ENCODE measurements around the gene CMTM6. TPM values are rescaled to one million over a fixed set of nuclear protein-coding genes. Genes with fewer than 3 reads are reported as not detected.

The CMTM6 gene
- total and polyA plus RNA-seq, 10 of the 15 experiments (the other 5 are each of a cell fraction or from before 2014, with no cell fraction given) = 27.1 to 97.3 (median 61.4) TPM

DNA sequence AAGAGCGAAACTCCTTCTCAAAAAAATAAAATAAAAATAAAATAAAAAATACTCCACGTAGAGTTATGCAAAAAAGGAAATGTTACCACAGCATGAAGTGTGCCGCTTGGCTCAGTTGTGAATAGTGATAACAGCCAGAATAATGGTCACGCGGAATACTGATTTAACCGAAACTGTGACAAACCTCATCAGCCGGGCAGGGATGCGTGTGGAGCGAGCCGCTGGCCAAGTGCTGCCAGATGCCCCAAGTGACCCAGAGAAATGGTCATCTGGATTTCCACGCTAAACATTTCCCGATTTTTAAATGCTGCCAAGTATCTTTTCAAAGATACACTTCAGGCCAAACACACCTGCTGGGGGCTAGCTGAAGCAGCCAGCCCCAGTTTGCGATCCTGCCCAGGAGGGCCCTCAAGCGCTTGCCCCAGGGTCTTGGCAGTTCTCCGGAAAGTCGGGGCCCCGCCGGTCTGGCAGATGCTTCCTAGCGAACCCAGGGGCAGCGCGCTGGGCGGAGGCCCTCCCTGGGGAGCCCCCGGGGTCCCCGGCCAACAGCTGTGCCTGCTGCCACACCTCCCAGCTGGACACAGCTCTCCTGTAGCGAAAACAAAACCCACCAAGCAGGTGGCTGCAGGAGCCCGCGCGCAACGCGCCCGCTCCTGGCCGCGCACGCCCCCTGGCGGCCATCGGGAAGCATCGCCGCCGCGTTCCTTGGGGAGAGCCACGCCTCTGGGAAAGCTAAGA, 35.1 kb downstream of the CMTM6 start (continued):
- TF ChIP-seq ETV6 (conservative IDR thresholded peaks at IDR 0.05 in 1 of 2, IDR thresholded peaks at IDR 0.05 in 1 of 2; ENCODE audit: borderline replicate concordance in 1 of 2, low read depth in 1 of 2) = peak in 1 of 2 experiments; percentile 49; a peak in 2 of 4 replicates
- TF ChIP-seq, protein P1, sequence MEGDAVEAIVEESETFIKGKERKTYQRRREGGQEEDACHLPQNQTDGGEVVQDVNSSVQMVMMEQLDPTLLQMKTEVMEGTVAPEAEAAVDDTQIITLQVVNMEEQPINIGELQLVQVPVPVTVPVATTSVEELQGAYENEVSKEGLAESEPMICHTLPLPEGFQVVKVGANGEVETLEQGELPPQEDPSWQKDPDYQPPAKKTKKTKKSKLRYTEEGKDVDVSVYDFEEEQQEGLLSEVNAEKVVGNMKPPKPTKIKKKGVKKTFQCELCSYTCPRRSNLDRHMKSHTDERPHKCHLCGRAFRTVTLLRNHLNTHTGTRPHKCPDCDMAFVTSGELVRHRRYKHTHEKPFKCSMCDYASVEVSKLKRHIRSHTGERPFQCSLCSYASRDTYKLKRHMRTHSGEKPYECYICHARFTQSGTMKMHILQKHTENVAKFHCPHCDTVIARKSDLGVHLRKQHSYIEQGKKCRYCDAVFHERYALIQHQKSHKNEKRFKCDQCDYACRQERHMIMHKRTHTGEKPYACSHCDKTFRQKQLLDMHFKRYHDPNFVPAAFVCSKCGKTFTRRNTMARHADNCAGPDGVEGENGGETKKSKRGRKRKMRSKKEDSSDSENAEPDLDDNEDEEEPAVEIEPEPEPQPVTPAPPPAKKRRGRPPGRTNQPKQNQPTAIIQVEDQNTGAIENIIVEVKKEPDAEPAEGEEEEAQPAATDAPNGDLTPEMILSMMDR (IDR thresholded peaks at IDR 0.05 in 2 of 3, conservative IDR thresholded peaks at IDR 0.05 in 1 of 3; ENCODE audit: control insufficient read depth in 2 of 3, extremely low read depth in 1 of 3, insufficient read depth in 1 of 3, low read depth in 3 of 3, low read length in 3 of 3) = peak; percentile 95 to 96 (median 96); a peak in 5 of 6 replicates
- TF ChIP-seq, protein P2, sequence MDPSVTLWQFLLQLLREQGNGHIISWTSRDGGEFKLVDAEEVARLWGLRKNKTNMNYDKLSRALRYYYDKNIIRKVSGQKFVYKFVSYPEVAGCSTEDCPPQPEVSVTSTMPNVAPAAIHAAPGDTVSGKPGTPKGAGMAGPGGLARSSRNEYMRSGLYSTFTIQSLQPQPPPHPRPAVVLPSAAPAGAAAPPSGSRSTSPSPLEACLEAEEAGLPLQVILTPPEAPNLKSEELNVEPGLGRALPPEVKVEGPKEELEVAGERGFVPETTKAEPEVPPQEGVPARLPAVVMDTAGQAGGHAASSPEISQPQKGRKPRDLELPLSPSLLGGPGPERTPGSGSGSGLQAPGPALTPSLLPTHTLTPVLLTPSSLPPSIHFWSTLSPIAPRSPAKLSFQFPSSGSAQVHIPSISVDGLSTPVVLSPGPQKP (IDR thresholded peaks at IDR 0.05; ENCODE audit: low read depth, low read length) = no peak
- peak; percentile 52; the same call in 1 of the 2 replicates for TF ChIP-seq DPF2 (IDR thresholded peaks at IDR 0.05)
- TF ChIP-seq BHLHE40 (IDR thresholded peaks at IDR 0.05; ENCODE audit: borderline replicate concordance in 1 of 2, low read depth in 2 of 2, low read length in 1 of 2) = no peak; a peak in 1 of 4 replicates
- TF ChIP-seq, protein P3, sequence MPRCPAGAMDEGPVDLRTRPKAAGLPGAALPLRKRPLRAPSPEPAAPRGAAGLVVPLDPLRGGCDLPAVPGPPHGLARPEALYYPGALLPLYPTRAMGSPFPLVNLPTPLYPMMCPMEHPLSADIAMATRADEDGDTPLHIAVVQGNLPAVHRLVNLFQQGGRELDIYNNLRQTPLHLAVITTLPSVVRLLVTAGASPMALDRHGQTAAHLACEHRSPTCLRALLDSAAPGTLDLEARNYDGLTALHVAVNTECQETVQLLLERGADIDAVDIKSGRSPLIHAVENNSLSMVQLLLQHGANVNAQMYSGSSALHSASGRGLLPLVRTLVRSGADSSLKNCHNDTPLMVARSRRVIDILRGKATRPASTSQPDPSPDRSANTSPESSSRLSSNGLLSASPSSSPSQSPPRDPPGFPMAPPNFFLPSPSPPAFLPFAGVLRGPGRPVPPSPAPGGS (IDR thresholded peaks at IDR 0.05; ENCODE audit: borderline replicate concordance, insufficient read depth, low read depth, low read length, poor library complexity, severe bottlenecking) = peak; percentile 35
- TF ChIP-seq, protein P4, sequence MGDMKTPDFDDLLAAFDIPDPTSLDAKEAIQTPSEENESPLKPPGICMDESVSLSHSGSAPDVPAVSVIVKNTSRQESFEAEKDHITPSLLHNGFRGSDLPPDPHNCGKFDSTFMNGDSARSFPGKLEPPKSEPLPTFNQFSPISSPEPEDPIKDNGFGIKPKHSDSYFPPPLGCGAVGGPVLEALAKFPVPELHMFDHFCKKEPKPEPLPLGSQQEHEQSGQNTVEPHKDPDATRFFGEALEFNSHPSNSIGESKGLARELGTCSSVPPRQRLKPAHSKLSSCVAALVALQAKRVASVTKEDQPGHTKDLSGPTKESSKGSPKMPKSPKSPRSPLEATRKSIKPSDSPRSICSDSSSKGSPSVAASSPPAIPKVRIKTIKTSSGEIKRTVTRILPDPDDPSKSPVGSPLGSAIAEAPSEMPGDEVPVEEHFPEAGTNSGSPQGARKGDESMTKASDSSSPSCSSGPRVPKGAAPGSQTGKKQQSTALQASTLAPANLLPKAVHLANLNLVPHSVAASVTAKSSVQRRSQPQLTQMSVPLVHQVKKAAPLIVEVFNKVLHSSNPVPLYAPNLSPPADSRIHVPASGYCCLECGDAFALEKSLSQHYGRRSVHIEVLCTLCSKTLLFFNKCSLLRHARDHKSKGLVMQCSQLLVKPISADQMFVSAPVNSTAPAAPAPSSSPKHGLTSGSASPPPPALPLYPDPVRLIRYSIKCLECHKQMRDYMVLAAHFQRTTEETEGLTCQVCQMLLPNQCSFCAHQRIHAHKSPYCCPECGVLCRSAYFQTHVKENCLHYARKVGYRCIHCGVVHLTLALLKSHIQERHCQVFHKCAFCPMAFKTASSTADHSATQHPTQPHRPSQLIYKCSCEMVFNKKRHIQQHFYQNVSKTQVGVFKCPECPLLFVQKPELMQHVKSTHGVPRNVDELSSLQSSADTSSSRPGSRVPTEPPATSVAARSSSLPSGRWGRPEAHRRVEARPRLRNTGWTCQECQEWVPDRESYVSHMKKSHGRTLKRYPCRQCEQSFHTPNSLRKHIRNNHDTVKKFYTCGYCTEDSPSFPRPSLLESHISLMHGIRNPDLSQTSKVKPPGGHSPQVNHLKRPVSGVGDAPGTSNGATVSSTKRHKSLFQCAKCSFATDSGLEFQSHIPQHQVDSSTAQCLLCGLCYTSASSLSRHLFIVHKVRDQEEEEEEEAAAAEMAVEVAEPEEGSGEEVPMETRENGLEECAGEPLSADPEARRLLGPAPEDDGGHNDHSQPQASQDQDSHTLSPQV (IDR thresholded peaks at IDR 0.05) = no peak
- TF ChIP-seq YY1 (IDR thresholded peaks at IDR 0.05; ENCODE audit: low read depth, low read length) = peak; percentile 69
- no peak for TF ChIP-seq RCOR1 (conservative IDR thresholded peaks at IDR 0.05; ENCODE audit: low read depth, low read length)
- TF ChIP-seq, protein P5, sequence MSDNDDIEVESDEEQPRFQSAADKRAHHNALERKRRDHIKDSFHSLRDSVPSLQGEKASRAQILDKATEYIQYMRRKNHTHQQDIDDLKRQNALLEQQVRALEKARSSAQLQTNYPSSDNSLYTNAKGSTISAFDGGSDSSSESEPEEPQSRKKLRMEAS (IDR thresholded peaks at IDR 0.05; ENCODE audit: low read depth, low read length) = no peak; the same call in 1 of the 2 replicates
- TF ChIP-seq IKZF2 (IDR thresholded peaks at IDR 0.05) = peak; percentile 13 to 54; a peak in 2 of 4 replicates
- no peak for TF ChIP-seq FOXK2 (IDR thresholded peaks at IDR 0.05)
- no peak for TF ChIP-seq MTA3 (IDR thresholded peaks at IDR 0.05; ENCODE audit: borderline replicate concordance, low read length)
- peak; percentile 96 for TF ChIP-seq RAD21 (IDR thresholded peaks at IDR 0.05; ENCODE audit: insufficient read depth, low read depth, low read length)
- peak; percentile 62 for TF ChIP-seq EED (IDR thresholded peaks at IDR 0.05; ENCODE audit: low read depth)
- TF ChIP-seq ATF7 (IDR thresholded peaks at IDR 0.05; ENCODE audit: low read depth) = no peak
- 0 out of 2 replicates have a peak, but pooled peaks have one; percentile 28 for TF ChIP-seq RUNX3 (IDR thresholded peaks at IDR 0.05; ENCODE audit: low read length)
- TF ChIP-seq ZSCAN29 (IDR thresholded peaks at IDR 0.05) = no peak
- TF ChIP-seq RB1 (IDR thresholded peaks at IDR 0.05; ENCODE audit: borderline replicate concordance) = peak; percentile 92; the same call in 1 of the 2 replicates
- TF ChIP-seq MEF2A (IDR thresholded peaks at IDR 0.05; ENCODE audit: insufficient read depth, low read depth, low read length) = peak; percentile 46; the same call in 1 of the 2 replicates

All from GM12878 (cell line).